NCI-H146 treated with DMSO at 0.1 percent for 48 hours (cell line): ENCODE measurements around the gene TLX2.
"Not testable (repeated sequence)": the region's sequence is repeated elsewhere in the genome, so short reads cannot be mapped to it uniquely, and the experiment has no call there.

Source experiments
- DNase-seq: peaks from one replicate; lab custom pipeline; 2025; ENCODE audit not compliant: unreplicated experiment; lab: John Stamatoyannopoulos, UW

The TLX2 gene

DNA sequence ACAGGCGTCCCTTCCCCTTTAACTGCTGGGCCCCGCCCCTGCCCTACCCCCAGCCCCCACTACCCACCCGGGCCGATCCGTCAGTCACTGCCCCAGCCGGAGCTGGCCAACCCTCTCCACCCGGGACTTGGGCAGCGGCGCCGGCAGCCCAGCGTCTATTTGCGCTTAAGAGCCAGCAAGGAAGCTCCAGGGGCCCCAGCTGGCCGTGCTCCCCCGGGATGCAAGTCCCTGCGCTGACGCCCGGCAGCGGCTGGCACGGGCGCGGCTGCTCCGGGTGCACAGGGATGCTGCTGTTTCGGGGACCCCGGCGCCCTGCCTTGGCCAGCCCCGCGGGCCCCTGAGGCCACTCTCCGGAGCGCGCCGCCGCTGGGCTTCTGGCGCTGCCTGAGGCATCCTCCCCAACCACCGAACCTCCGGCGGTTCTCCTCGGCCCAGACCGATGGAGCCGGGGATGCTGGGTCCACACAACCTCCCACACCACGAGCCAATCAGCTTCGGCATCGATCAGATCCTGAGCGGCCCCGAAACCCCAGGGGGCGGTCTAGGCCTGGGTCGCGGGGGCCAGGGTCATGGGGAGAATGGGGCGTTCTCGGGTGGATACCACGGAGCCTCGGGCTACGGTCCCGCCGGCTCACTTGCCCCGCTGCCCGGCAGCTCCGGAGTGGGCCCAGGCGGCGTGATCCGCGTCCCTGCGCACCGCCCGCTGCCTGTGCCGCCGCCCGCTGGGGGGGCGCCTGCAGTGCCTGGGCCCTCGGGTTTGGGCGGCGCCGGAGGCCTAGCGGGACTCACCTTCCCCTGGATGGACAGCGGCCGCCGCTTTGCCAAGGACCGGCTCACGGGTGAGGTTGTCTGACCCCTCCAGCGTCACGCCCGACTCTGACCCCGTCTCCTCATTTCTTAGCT is at the start of gene TLX2:
Gene TLX2, plus strand, starts transcription at position 83 of the 903 bp plus-strand sequence. Its CDS starts 357 bp downstream, at position 440.
- DNase-seq = no peak

DNA sequence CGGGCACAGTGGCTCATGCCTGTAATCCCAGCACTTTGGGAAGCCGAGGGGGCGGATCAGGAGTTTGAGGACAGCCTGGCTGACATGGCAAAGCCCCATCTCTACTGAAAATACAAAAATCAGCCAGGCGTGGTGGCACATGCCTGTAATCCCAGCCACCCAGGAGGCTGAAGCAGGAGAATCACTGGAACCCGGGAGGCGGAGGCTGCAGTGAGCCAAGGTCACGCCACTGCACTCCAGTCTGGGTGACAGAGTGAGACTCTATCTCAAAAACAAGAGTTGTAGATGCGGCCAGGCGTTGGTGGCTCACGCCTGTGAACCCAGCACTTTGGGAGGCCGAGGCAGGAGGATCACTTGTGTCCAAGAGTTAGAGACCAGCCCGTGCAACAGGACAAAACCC is 43.5 kb upstream of the TLX2 start:
- DNase-seq = not testable (repeated sequence)

DNA sequence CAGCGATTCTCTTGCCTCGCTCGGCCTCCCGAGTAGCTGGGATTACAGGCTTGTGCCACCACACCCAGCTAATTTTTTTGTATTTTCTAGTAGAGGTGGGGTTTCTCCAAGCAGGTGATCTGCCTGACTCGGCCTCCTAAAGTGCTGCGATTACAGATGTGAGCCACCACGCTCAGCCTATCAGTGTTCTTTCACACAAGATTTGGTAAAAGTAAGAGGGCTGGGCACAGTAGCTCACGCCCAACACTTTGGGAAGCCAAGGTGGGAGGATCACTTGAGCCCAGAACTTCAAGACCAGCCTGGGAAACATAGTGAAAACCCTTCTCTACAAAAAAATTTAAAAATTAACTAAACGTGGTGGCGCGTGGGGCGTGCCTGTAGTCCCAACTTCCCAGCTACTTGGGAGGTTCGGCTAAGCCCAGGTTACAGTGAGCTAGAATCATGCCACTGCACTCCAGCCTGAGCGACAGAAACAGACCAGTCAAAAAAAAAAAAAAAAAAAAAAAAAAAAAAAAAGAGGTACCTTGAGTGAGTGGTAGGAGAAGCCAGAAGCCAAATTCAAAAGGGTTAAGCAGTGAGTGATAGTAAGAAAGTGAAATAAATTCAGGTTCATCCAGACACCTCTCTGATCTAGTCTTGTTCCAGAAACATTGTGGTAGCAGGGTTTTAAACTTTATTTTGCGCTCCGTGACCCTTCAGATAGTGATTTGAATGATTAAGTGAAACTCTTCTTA is 42.8 kb upstream of the TLX2 start:
- no peak for DNase-seq

DNA sequence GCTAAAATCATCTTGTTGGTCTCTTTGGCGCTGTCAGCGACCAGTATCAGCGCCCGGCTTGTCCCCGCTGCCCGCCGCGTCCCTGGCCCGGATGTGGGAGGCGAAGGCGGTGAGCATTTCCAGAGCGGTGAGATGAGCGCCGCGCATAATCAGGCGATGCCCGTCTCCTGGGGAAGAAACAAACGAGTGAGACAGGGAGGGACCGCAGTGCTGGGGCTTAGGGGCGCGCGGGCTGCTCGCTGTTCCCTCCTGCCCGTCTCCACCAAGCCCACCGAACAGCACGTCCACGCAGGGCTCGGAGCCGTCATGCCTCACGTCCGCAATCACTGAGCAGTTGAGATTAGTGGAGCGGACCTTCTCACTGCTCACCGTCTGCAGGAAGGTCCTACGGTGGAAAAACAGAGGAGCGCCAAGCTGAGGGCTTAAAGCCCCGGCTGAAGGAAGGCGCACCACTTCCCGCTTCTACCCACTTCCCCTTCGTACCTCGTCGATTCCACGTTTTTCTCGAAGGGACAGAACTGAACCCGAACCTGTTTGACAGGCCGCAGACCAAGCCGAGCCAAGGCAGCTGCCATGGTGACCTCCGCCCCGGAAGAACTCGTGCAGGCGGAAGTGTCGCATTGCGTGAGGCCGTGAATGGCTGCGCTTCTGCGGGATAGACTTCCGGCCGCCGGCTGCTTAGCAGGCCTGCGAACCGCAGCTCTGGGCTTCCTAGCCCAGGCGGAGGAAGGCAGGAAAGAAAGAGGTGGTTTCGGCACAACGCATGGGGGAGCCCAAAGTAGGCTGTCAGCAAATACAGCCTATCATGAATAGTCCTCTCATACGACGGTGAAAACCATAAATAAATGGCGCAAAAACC is 41.9 kb upstream of the TLX2 start, which contains the start of gene MRPL53:
Gene MRPL53, minus strand, starts transcription at position 595 of the 859 bp plus-strand sequence. Its CDS starts 20 bp downstream, at position 575.
- peak; percentile 70 for DNase-seq

- DNase-seq = no peak
These were observed 41.3 kb upstream of the TLX2 start for GRCh38 chr2:74472945-74473258.

DNA sequence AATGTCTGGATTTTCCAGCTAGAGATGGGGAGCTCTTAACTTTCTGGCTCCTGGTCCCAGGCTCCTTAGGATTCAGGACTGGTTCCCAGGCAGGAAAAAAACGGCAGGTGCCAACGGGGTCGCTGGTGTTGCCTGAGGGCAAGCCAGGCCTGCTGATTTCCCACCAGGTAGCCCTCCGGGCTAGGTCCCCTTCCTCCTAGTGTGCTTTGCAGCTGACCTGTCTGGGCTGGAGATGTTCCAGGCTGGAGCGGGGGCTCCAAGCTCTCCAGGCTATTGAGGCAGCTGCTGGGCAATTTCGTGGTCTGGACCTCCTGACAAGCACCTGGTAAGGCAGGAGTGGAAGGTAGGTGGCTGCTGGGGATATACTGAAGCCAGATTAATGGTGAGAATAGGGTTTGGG is 39.8 kb upstream of the TLX2 start:
- no peak for DNase-seq

DNA sequence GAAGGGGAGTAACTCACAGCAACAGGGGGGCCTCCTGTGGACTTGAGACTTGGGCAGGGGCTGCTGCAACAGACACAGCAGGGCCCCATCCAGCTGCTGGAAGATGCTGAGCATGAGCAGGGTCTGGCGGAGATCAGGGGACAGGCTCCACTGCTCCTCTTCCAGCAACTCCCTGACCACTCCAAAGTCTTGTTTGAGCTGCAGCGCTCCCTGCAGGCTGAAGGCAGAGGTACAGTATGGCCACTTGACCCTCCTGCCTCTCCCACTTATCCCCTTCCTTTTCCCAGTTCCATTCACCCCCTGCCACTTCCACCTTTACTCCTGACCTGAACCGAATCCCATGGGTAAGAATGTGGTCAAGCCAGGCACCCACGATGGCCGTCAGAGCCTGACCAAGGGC is 39.4 kb upstream of the TLX2 start:
- DNase-seq = no peak

DNA sequence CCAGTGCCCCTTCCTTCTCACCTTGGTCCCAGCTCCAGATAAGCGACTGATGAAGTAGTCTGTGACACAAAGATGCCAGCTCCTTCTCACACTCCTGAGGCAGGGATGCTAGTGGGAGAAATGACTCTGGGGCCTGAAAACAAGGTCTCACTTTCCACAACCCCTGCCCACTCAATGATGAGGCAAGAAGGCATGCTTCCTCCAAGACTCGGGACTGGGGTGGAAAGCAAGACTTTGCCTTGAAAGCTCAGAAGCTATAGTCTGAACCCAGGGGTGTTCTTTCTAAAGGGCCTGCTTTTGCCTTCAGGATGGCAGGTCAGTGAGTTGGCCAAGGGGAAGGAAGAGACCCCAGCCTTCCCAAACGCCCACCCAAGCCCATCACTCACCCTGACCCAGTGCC is 32.8 kb upstream of the TLX2 start:
- no peak for DNase-seq

DNA sequence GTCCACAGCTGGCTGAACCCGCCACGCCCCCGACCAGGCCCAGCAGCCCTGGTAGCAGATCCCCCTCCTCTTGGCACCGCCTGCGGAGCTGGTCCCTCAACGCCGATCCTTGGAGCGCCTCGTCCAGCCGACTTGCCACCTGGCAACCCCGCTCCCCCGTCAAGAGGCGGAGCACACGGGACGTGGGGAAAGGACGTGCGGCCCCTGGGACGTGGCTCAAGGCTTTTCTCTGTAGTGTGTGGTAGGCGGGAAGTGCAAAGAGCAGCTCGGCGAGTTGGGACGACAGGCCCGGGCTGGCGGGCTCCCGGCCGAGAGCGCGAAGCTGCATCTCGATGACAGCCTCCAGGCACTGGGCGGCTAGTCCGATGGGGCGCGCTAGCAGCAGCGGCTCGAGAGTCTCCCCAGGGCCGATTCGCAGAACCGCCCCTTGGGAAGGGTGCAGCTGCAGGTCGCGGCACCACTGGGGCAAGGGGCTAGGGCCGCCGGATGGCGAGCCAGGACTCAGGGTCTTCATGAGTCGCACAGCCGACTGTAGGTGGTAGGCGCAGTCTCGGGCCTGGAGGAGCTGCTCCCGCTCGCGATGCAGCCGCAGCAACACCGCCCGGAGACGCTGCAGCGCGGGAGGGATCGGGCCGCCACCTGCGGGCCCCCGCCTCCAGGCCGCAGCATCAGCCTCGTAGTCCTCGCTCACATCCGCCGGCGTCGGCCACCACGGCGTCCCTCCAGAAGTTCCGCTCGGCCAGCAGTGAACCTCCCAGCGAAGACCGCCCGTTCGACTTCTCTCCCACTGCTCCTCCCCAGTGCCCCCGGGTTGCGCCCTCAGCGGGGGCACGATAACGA is 32.1 kb upstream of the TLX2 start:
- DNase-seq = peak; percentile 62

- peak; percentile 94 for DNase-seq
These were observed 31.2 kb upstream of the TLX2 start, which contains the start of the genes CCDC142 and TTC31 for GRCh38 chr2:74482801-74483674. Gene CCDC142, minus strand, starts transcription at chr2:74482998. Its CDS starts 161 bp downstream, at chr2:74482837. Gene TTC31, plus strand, starts transcription at chr2:74483081. Its CDS starts 15 bp downstream, at chr2:74483096.

GRCh38 chr2:74483675-74484164 is 30.5 kb upstream of the TLX2 start:
- not testable (repeated sequence) for DNase-seq

- DNase-seq = no peak
These were observed 28.1 kb upstream of the TLX2 start for GRCh38 chr2:74486141-74486540.

GRCh38 chr2:74488643-74489481 is 25.4 kb upstream of the TLX2 start:
- no peak for DNase-seq

DNA sequence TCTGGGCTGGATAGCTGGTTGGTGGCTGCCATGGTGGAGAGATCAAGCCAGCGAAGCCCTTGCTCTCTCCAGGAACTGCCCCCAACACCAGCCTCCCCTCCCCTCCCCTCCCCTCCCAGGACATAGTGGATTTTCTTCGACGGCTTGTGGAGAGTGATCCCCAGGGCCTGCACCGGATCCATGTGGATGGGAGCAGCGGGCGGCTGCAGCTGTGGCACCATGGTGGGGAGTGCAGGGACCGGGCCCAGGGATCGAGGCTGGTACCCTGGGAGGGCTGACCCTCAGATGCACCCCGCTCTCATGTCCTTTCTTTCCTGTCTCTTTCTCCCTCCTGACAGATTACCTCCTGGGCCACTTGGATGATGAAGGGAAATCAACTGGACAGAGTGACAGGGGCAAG is 24.3 kb upstream of the TLX2 start:
- DNase-seq = no peak

GRCh38 chr2:74491648-74492544 is 22.4 kb upstream of the TLX2 start:
- DNase-seq = no peak

- no peak for DNase-seq
These were observed 20.7 kb upstream of the TLX2 start for GRCh38 chr2:74493546-74493945.

GRCh38 chr2:74495440-74495839 is 18.8 kb upstream of the TLX2 start:
- no peak for DNase-seq
